Breast epithelium (tissue), 3 donors: Measurements from ENCODE around the gene ANO2.

ENCODE experiments used
- POLR2A ChIP-seq: fragments of 450-650 bp; IDR thresholded peaks from one replicate; pipeline ENCODE4 v1.6.1; 2016; ENCODE audit warnings: antibody characterized with exemption, mild to moderate bottlenecking, moderate library complexity
- POLR2AphosphoS5 ChIP-seq, 3 donors: sonication (generic); formaldehyde crosslinking; IDR thresholded peaks; one replicate each; pipeline ENCODE4 v1.6.1; 2017; ENCODE audit warnings: antibody characterized with exemption in 3 of 3
- TF ChIP-seq, protein P1 (sequence below), 3 donors: fragments of 450-650 bp; IDR thresholded peaks; one replicate each; pipeline ENCODE4 v1.5.1; 2016 to 2017; ENCODE audit warnings: antibody characterized with exemption in 3 of 3, mild to moderate bottlenecking in 3 of 3, moderate library complexity in 3 of 3

DNA sequence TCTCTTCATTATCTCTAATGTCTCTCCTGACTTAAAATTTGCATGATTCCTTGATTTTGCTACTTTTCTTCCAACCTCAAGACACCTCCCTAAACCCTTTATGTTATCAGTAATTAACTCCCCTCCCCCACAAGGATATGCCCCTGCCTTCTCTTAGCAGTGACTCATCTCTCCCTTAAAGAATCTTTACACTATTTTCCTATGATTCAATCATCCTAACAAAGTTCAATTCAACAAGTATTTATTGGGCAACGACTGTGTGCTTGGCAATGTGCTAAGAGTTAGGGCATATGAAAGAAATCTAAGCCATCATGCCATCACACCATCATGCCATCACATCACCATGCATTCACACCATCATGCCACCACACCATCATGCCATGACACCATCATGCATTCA, 80.1 kb downstream of the ANO2 start:
- TF ChIP-seq, protein P1, sequence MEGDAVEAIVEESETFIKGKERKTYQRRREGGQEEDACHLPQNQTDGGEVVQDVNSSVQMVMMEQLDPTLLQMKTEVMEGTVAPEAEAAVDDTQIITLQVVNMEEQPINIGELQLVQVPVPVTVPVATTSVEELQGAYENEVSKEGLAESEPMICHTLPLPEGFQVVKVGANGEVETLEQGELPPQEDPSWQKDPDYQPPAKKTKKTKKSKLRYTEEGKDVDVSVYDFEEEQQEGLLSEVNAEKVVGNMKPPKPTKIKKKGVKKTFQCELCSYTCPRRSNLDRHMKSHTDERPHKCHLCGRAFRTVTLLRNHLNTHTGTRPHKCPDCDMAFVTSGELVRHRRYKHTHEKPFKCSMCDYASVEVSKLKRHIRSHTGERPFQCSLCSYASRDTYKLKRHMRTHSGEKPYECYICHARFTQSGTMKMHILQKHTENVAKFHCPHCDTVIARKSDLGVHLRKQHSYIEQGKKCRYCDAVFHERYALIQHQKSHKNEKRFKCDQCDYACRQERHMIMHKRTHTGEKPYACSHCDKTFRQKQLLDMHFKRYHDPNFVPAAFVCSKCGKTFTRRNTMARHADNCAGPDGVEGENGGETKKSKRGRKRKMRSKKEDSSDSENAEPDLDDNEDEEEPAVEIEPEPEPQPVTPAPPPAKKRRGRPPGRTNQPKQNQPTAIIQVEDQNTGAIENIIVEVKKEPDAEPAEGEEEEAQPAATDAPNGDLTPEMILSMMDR (IDR thresholded peaks at IDR 0.05), result no peak
- TF ChIP-seq POLR2A (no peak), POLR2AphosphoS5 (IDR thresholded peaks at IDR 0.05) (no peak)
